ENCODE measurements around the gene CSTPP1. TPM values are rescaled to one million over a fixed set of nuclear protein-coding genes. Genes with fewer than 3 reads are reported as not detected.

Gene CSTPP1
- total RNA-seq, 6 experiments from 2014 or later, result 3.3 to 7.5 (median 4.6) TPM

- Histone ChIP-seq H3K27ac (no peak overlapping the region), H3K36me3 (no peaks in the 10 kb centered on the region), H3K4me3 (no peak overlapping the region), H3K27me3 (no peaks in the 10 kb centered on the region), H3K9me3 (no peaks in the 10 kb centered on the region), H3K4me1 (peaks cover 0 to 12% (median 0%) of the 10 kb centered on the region in 4 donors)
- TF ChIP-seq, protein P1, sequence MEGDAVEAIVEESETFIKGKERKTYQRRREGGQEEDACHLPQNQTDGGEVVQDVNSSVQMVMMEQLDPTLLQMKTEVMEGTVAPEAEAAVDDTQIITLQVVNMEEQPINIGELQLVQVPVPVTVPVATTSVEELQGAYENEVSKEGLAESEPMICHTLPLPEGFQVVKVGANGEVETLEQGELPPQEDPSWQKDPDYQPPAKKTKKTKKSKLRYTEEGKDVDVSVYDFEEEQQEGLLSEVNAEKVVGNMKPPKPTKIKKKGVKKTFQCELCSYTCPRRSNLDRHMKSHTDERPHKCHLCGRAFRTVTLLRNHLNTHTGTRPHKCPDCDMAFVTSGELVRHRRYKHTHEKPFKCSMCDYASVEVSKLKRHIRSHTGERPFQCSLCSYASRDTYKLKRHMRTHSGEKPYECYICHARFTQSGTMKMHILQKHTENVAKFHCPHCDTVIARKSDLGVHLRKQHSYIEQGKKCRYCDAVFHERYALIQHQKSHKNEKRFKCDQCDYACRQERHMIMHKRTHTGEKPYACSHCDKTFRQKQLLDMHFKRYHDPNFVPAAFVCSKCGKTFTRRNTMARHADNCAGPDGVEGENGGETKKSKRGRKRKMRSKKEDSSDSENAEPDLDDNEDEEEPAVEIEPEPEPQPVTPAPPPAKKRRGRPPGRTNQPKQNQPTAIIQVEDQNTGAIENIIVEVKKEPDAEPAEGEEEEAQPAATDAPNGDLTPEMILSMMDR (IDR thresholded peaks at IDR 0.05), result no peak
- TF ChIP-seq POLR2A (IDR thresholded peaks at IDR 0.05), result no peak
- intact Hi-C loops (cut with DNase I), result no loop called here
- 92% methylated on average over 4 of the region's 4 CpGs for WGBS (ENCODE audit: insufficient coverage, low coverage, low lambda C conversion rate, missing lambda C conversion rate)
- no peak for ATAC-seq
- no peak for DNase-seq
These were observed 12.0 kb downstream of the CSTPP1 start for GRCh38 chr11:46948378-46949131.

GRCh38 chr11:46949297-46949696 is 12.7 kb downstream of the CSTPP1 start:
- 90% methylated on average over 1 of the region's 1 CpG for WGBS (ENCODE audit: insufficient coverage, low coverage, low lambda C conversion rate, missing lambda C conversion rate)
- Histone ChIP-seq H3K27ac (no peak overlapping the region), H3K4me1 (peaks cover 0 to 12% (median 0%) of the 10 kb centered on the region in 4 donors), H3K27me3 (no peaks in the 10 kb centered on the region), H3K9me3 (no peaks in the 10 kb centered on the region), H3K36me3 (no peaks in the 10 kb centered on the region), H3K4me3 (no peak overlapping the region)
- intact Hi-C loops (cut with DNase I), result no loop called here
- TF ChIP-seq, protein P1 (IDR thresholded peaks at IDR 0.05), result no peak
- no peak for TF ChIP-seq POLR2A (IDR thresholded peaks at IDR 0.05)
- ATAC-seq, result no peak
- no peak for DNase-seq

DNA sequence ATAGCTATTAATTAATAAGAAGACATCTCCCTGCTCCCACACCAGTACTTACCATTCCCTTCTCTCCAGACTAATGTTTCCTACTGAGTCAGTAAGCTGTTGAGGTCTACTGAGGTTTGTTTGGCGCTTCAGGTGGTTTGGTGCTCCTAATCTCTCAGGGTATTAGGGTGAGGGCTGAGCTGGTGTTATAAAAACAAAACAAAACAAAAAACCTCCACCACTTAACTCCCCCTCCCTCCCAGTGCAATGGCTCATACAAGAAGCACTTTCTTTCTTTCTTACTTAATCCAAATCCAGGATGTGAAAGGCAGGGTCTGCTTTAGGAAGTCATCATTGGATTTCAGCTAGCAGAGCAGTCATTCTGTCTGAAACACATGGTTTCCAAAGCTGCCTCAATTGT is 15.3 kb downstream of the CSTPP1 start:
- TF ChIP-seq, protein P1 (IDR thresholded peaks at IDR 0.05), result no peak
- TF ChIP-seq POLR2A (IDR thresholded peaks at IDR 0.05), result no peak
- Histone ChIP-seq H3K27me3 (no peaks in the 10 kb centered on the region), H3K4me3 (no peak overlapping the region), H3K9me3 (no peaks in the 10 kb centered on the region), H3K27ac (no peak overlapping the region), H3K4me1 (peaks cover 0 to 12% (median 0%) of the 10 kb centered on the region in 4 donors), H3K36me3 (no peaks in the 10 kb centered on the region)
- intact Hi-C loops (cut with DNase I), result no loop called here
- ATAC-seq (no peak), DNase-seq (no peak)
- 100% methylated on average over 1 of the region's 1 CpG for WGBS (ENCODE audit: insufficient coverage, low coverage, low lambda C conversion rate, missing lambda C conversion rate)

DNA sequence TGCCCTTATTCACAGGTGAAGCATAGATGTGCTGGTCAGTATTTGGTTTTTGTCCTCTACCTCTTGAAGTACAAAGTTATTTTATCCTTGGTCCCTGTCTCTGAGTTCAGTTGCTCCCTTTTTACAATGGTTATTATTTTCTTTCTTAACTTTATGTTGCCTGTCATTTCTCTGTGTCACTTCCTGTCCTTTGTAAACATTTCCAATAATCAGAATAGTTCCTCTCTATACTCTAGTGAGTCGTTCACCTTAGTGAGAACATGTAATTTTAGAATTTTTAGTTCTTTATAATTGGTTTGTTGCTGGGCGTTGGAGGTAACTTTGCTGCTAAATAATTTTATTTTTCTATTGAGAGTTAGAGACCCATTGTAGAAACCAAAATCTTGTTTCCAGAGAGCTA is 16.0 kb downstream of the CSTPP1 start:
- WGBS (ENCODE audit: insufficient coverage, low coverage, low lambda C conversion rate, missing lambda C conversion rate), result 57% methylated on average over 2 of the region's 2 CpGs
- no peak for ATAC-seq
- intact Hi-C loops (cut with DNase I), result no loop called here

More for the DNA sequence above, 16.0 kb downstream of the CSTPP1 start:
- Histone ChIP-seq H3K36me3 (no peaks in the 10 kb centered on the region), H3K27ac (no peak overlapping the region), H3K4me3 (no peak overlapping the region), H3K9me3 (no peaks in the 10 kb centered on the region), H3K4me1 (peaks cover 0 to 6% (median 0%) of the 10 kb centered on the region in 4 donors), H3K27me3 (no peaks in the 10 kb centered on the region)
- no peak for TF ChIP-seq POLR2A (IDR thresholded peaks at IDR 0.05)
- TF ChIP-seq, protein P1 (IDR thresholded peaks at IDR 0.05), result no peak
- no peak for DNase-seq

Measured in right lobe of liver (tissue), 6 donors.